Measurements from ENCODE around the gene FAM170B.

FAM170B gene

GRCh38 chr10:49179699-49180443, 46.0 kb upstream of the FAM170B start:
- ChIA-PET POLR2A (no interaction called here), CTCF (interaction anchor here (0.7 kb wide), 1 partner anchor 16 kb away, joined by 3 read pairs; no protein-coding TSS in a partner anchor)
- Histone ChIP-seq H3K4me1 (ENCODE audit: control insufficient read depth, insufficient read depth, low read length) (no peaks in the 10 kb centered on the region), H3K4me3 (ENCODE audit: low read depth, low read length) (no peak overlapping the region), H3K27ac (ENCODE audit: extremely low read depth, low read depth, low read length) (no peak overlapping the region), H3K36me3 (ENCODE audit: control insufficient read depth in 2 of 2, insufficient read depth in 1 of 2, low read length in 2 of 2) (no peaks in the 10 kb centered on the region), H3K9me3 (ENCODE audit: control insufficient read depth, insufficient read depth, low read depth, low read length) (no peaks in the 10 kb centered on the region)
- TF ChIP-seq BCL11A (tag by site-specific recombination; IDR thresholded peaks at IDR 0.05; ENCODE audit: low read depth) (no peak), HOXA7 (CRISPR knock-in tag; IDR thresholded peaks at IDR 0.05; ENCODE audit: borderline replicate concordance) (no peak), ZNF211 (tag by site-specific recombination; IDR thresholded peaks at IDR 0.05; ENCODE audit: low read depth) (no peak), ZBTB26 (tag by site-specific recombination; optimal IDR thresholded peaks at IDR 0.05) (no peak), ZBTB17 (tag by site-specific recombination; IDR thresholded peaks at IDR 0.05) (no peak), ZBTB44 (tag by site-specific recombination; IDR thresholded peaks at IDR 0.05) (no peak), ZNF324 (tag by site-specific recombination; IDR thresholded peaks at IDR 0.05) (no peak), YY2 (tag by site-specific recombination; IDR thresholded peaks at IDR 0.05) (no peak), ZNF518A (tag by site-specific recombination; conservative IDR thresholded peaks at IDR 0.05; ENCODE audit: low read depth) (no peak), ZNF354C (tag by site-specific recombination; IDR thresholded peaks at IDR 0.05; ENCODE audit: borderline replicate concordance, low read depth) (no peak), ATF2 (tag by site-specific recombination; IDR thresholded peaks at IDR 0.05; ENCODE audit: low read depth) (no peak), GFI1B (tag by site-specific recombination; IDR thresholded peaks at IDR 0.05) (no peak), ZNF521 (tag by site-specific recombination; IDR thresholded peaks at IDR 0.05) (no peak), ZBTB1 (tag by site-specific recombination; IDR thresholded peaks at IDR 0.05) (no peak), ZNF174 (tag by site-specific recombination; IDR thresholded peaks at IDR 0.05) (no peak), ZNF350 (tag by site-specific recombination; IDR thresholded peaks at IDR 0.05) (no peak)
